ENCODE data around the gene DSG4.

DNA sequence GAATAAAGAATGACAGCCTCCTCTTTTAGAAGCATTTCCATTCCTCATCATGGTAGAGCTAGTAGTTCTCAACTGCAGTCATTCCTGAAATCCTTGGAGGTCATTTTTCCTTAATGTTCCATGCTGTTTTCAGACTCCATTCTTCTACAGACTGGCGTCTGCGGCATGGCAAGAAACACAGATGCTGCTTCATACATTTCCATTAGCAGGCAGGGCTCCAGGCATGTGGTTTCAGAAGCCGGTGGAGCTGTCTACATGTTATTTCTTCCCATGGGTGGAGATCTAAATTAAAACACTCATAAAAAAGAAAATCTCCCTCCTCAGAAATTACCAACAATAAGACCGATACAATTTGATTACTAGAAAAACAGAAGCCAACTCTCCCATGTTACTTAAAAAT, 64.9 kb downstream of the DSG4 start:
- TF ChIP-seq POLR2AphosphoS5 (IDR thresholded peaks at IDR 0.05; ENCODE audit: borderline replicate concordance, low read depth, low read length) (no peak), FOXP2 (optimal IDR thresholded peaks at IDR 0.05; ENCODE audit: control extremely low read depth, extremely low read length, insufficient read depth) (no peak)

Measured in SK-N-MC (cell line).